CD4-positive, alpha-beta T cell treated with Interleukin-12 subunit alpha and Interleukin-12 subunit beta, for 1 hour (primary cell): ENCODE results near the gene NCKAP5.
"Not testable (repeated sequence)": the region's sequence is repeated elsewhere in the genome, so short reads cannot be mapped to it uniquely, and the experiment has no call there.

Experiments used
- DNase-seq: peaks from one replicate; pipeline ENCODE4 v3.0.0-alpha.2; 2020

NCKAP5 gene

GRCh38 chr2:132729522-132729921, 838.7 kb downstream of the NCKAP5 start:
- no peak for DNase-seq

- no peak for DNase-seq
Observed at GRCh38 chr2:132726155-132726554, 842.1 kb downstream of the NCKAP5 start.

- DNase-seq, result no peak
Observed at GRCh38 chr2:132725748-132726147, 842.5 kb downstream of the NCKAP5 start.

- DNase-seq, result no peak
Observed at GRCh38 chr2:132725148-132725547, 843.1 kb downstream of the NCKAP5 start.

- no peak for DNase-seq
Observed at GRCh38 chr2:132721938-132722337, 846.3 kb downstream of the NCKAP5 start.

- no peak for DNase-seq
Observed at GRCh38 chr2:132720393-132720792, 847.9 kb downstream of the NCKAP5 start.

- no peak for DNase-seq
Observed at GRCh38 chr2:132719480-132719879, 848.8 kb downstream of the NCKAP5 start.

GRCh38 chr2:132716954-132717353, 851.3 kb downstream of the NCKAP5 start:
- DNase-seq, result no peak

- no peak for DNase-seq
Observed at GRCh38 chr2:132715386-132716351, 852.6 kb downstream of the NCKAP5 start.

- DNase-seq, result no peak
Observed at GRCh38 chr2:132703396-132703795, 864.9 kb downstream of the NCKAP5 start.

- DNase-seq, result no peak
Observed at GRCh38 chr2:132701810-132702209, 866.5 kb downstream of the NCKAP5 start.

- DNase-seq, result not testable (repeated sequence)
Observed at GRCh38 chr2:132699802-132700201, 868.5 kb downstream of the NCKAP5 start.

- not testable (repeated sequence) for DNase-seq
Observed at GRCh38 chr2:132698347-132698746, 869.9 kb downstream of the NCKAP5 start.

GRCh38 chr2:132697556-132698205, 870.6 kb downstream of the NCKAP5 start:
- DNase-seq, result no peak

GRCh38 chr2:132692816-132693215, 875.4 kb downstream of the NCKAP5 start:
- DNase-seq, result no peak

- DNase-seq, result no peak
Observed at GRCh38 chr2:132691556-132691955, 876.7 kb downstream of the NCKAP5 start.

GRCh38 chr2:132690664-132691303, 877.5 kb downstream of the NCKAP5 start:
- DNase-seq, result no peak

- no peak for DNase-seq
Observed at GRCh38 chr2:132681766-132682165, 886.5 kb downstream of the NCKAP5 start.

- no peak for DNase-seq
Observed at GRCh38 chr2:132680544-132680943, 887.7 kb downstream of the NCKAP5 start.

GRCh38 chr2:132678483-132678882, 889.8 kb downstream of the NCKAP5 start:
- DNase-seq, result no peak

GRCh38 chr2:132677661-132678060, 890.6 kb downstream of the NCKAP5 start:
- no peak for DNase-seq

GRCh38 chr2:132676999-132677398, 891.3 kb downstream of the NCKAP5 start:
- no peak for DNase-seq

- DNase-seq, result no peak
Observed at GRCh38 chr2:132671151-132671835, 897.0 kb downstream of the NCKAP5 start.
